Measurements from ENCODE around the gene PRMT1.
"Not testable (repeated sequence)": the region's sequence is repeated elsewhere in the genome, so short reads cannot be mapped to it uniquely, and the experiment has no call there.

PRMT1 gene

GRCh38 chr19:49689133-49690078, 12.3 kb downstream of the PRMT1 start, which contains the start of gene ADM5:
TSS of gene ADM5 (plus strand) at chr19:49689594. CDS start at chr19:49689838, 244 bp downstream.
- DNase-seq: peak; percentile 49 to 64

GRCh38 chr19:49690079-49690655, 13.1 kb downstream of the PRMT1 start:
- no peak for DNase-seq

- DNase-seq: peak; percentile 68 to 73
Measured at GRCh38 chr19:49690656-49691242, 13.7 kb downstream of the PRMT1 start, which contains the start of gene CPT1C. TSS of gene CPT1C (plus strand) at chr19:49691116. CDS start at chr19:49692253, 1,137 bp downstream.

GRCh38 chr19:49691243-49692146, 14.4 kb downstream of the PRMT1 start:
- peak; percentile 44 to 63 for DNase-seq

GRCh38 chr19:49692147-49692506, 15.1 kb downstream of the PRMT1 start:
- no peak for DNase-seq

- DNase-seq: no peak
Measured at GRCh38 chr19:49696115-49696514, 19.0 kb downstream of the PRMT1 start.

- no peak for DNase-seq
Measured at GRCh38 chr19:49696865-49697264, 19.8 kb downstream of the PRMT1 start.

- no peak for DNase-seq
Measured at GRCh38 chr19:49699364-49699763, 22.3 kb downstream of the PRMT1 start.

GRCh38 chr19:49700563-49700962, 23.5 kb downstream of the PRMT1 start:
- DNase-seq: no peak

GRCh38 chr19:49701271-49701786, 24.3 kb downstream of the PRMT1 start:
- no peak for DNase-seq

GRCh38 chr19:49704888-49705642, 28.0 kb downstream of the PRMT1 start:
- no peak for DNase-seq

- no peak for DNase-seq
Measured at GRCh38 chr19:49705919-49706318, 28.8 kb downstream of the PRMT1 start.

- no peak for DNase-seq
Measured at GRCh38 chr19:49710372-49710951, 33.4 kb downstream of the PRMT1 start.

GRCh38 chr19:49712397-49712859, 35.4 kb downstream of the PRMT1 start:
- DNase-seq: no peak

- no peak for DNase-seq
Measured at GRCh38 chr19:49713236-49713845, 36.3 kb downstream of the PRMT1 start.

- no peak for DNase-seq
Measured at GRCh38 chr19:49716154-49716553, 39.1 kb downstream of the PRMT1 start.

GRCh38 chr19:49718511-49718910, 41.4 kb downstream of the PRMT1 start:
- DNase-seq: no peak

- DNase-seq: no peak
Measured at GRCh38 chr19:49718991-49719390, 41.9 kb downstream of the PRMT1 start.

GRCh38 chr19:49719420-49719819, 42.3 kb downstream of the PRMT1 start:
- DNase-seq: not testable (repeated sequence)

GRCh38 chr19:49727217-49728030, 50.4 kb downstream of the PRMT1 start:
- DNase-seq: no peak

Measured in stimulated activated CD4-positive, alpha-beta T cell treated with anti-CD3 and anti-CD28 coated beads, Interleukin-2, amount 100 ng/mL, for 24 hours (primary cell).